Measurements from ENCODE around the gene CCDC6.
"Not testable (repeated sequence)": the region's sequence is repeated elsewhere in the genome, so short reads cannot be mapped to it uniquely, and the experiment has no call there.

The CCDC6 gene

GRCh38 chr10:59906417-59907202, at the start of gene CCDC6:
CCDC6 (minus strand) TSS chr10:59906556; CDS start chr10:59906424, 132 bp downstream.
- Mint-ChIP-seq H3K4me3 (peak within 1 kb of the TSS; percentile 98), H3K4me1 (peaks cover 56% of the 10 kb centered on the region), H3K36me3 (ENCODE audit: low read depth) (peaks cover 4% of the 10 kb centered on the region), H3K27me3 (ENCODE audit: low read depth, poor library complexity) (peaks cover 3% of the 10 kb centered on the region), H3K27ac (peak within 1 kb of the TSS; percentile 92), H3K9me3 (peaks cover 4% of the 10 kb centered on the region)
- peak; percentile 91 for DNase-seq
- peak; percentile 63 for TF ChIP-seq CTCF (IDR thresholded peaks at IDR 0.05)

GRCh38 chr10:59954296-59954695, 47.9 kb upstream of the CCDC6 start:
- Mint-ChIP-seq H3K9me3 (no peaks in the 10 kb centered on the region), H3K4me1 (no peaks in the 10 kb centered on the region), H3K27me3 (ENCODE audit: low read depth, poor library complexity) (no peaks in the 10 kb centered on the region), H3K27ac (no peak overlapping the region), H3K4me3 (no peak overlapping the region), H3K36me3 (ENCODE audit: low read depth) (no peaks in the 10 kb centered on the region)
- no peak for DNase-seq
- no peak for TF ChIP-seq CTCF (IDR thresholded peaks at IDR 0.05)

GRCh38 chr10:59953711-59954110, 47.4 kb upstream of the CCDC6 start:
- not testable (repeated sequence) for H3K27me3 Mint-ChIP-seq (ENCODE audit: low read depth, poor library complexity); H3K4me1 Mint-ChIP-seq; H3K9me3 Mint-ChIP-seq; H3K4me3 Mint-ChIP-seq; H3K36me3 Mint-ChIP-seq (ENCODE audit: low read depth); DNase-seq; H3K27ac Mint-ChIP-seq

DNA sequence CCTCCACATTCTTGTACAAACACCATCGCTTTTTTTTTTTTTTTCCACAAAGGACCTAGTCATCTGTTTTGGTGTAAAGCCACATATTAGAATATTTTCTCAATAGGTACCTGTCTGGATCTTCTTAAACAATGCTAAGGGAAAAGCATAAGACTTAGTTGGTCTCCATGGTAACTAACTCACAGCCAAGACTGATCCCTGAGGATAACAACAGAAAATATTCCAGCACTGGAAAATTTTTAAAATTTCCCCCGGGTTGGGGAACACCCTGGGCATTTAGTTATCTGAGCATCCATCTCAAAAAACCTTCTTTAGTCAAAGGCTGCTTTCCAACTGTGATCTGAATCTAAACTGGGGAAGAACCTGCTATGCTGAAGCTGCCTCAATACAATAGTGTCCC, 43.7 kb upstream of the CCDC6 start:
- no peak for TF ChIP-seq CTCF (IDR thresholded peaks at IDR 0.05)
- Mint-ChIP-seq H3K27me3 (ENCODE audit: low read depth, poor library complexity) (no peaks in the 10 kb centered on the region), H3K9me3 (no peaks in the 10 kb centered on the region), H3K36me3 (ENCODE audit: low read depth) (no peaks in the 10 kb centered on the region), H3K4me1 (no peaks in the 10 kb centered on the region), H3K27ac (no peak overlapping the region), H3K4me3 (no peak overlapping the region)
- no peak for DNase-seq

DNA sequence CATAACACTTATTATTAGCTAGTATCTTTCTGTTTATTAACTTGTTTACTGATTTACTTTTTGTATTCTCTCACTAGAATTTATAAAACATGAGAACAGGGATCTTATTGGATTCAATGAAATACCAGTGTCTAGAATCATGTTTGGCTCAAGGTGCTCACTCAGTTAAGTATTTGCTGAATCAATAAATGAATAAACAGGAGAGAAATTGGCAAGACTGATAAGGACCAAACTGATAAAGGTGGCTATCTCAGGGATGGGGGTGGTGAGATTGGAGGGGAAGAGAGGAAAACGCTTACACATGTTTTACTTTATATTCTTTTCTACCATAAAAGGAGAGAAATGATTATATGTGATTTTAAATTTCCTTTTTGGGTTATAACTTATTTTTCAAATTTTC, 43.3 kb upstream of the CCDC6 start:
- Mint-ChIP-seq H3K4me3 (no peak overlapping the region), H3K27ac (no peak overlapping the region), H3K36me3 (ENCODE audit: low read depth) (no peaks in the 10 kb centered on the region), H3K9me3 (no peaks in the 10 kb centered on the region), H3K4me1 (no peaks in the 10 kb centered on the region), H3K27me3 (ENCODE audit: low read depth, poor library complexity) (no peaks in the 10 kb centered on the region)
- DNase-seq = no peak
- TF ChIP-seq CTCF (IDR thresholded peaks at IDR 0.05) = no peak

- TF ChIP-seq CTCF (IDR thresholded peaks at IDR 0.05) = no peak
- H3K4me1 Mint-ChIP-seq = no peaks in the 10 kb centered on the region
- H3K36me3 Mint-ChIP-seq (ENCODE audit: low read depth) = no peaks in the 10 kb centered on the region
Observed at GRCh38 chr10:59945991-59946390, 39.6 kb upstream of the CCDC6 start.

More at GRCh38 chr10:59945991-59946390, 39.6 kb upstream of the CCDC6 start:
- DNase-seq = no peak
- Mint-ChIP-seq H3K9me3 (no peaks in the 10 kb centered on the region), H3K27me3 (ENCODE audit: low read depth, poor library complexity) (peaks cover 2% of the 10 kb centered on the region), H3K4me3 (no peak overlapping the region), H3K27ac (no peak overlapping the region)

All from nephron progenitor cell (in vitro differentiated cells).